ENCODE measurements around the gene PPP2R3A. TPM values are rescaled to one million over a fixed set of nuclear protein-coding genes. Genes with fewer than 3 reads are reported as not detected.

PPP2R3A gene
- polyA plus RNA-seq, 1 donor (not counting 4 experiments of a cell fraction or from before 2014, with no cell fraction given) = 11.1 TPM

DNA sequence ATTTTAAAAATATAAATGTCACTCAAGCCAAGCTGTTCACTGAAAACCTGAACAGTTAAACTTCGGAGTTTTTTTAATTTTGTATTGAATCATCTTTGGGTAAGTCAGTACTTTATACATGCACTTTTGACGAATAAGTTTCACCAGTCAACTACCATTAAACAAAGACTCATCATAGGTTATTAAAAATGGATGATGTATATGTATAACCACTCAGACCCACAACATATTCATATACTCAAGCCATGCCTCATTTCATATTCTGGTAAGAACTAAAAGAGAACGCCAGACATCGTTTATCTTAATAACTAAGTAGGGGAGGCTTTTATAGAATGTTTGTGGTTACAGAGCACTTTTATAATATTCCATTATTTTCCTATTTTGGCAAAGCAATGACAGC is 212.3 kb downstream of the PPP2R3A start:
- Histone ChIP-seq H2AFZ (ENCODE audit: control insufficient read depth, low read length) (no peak overlapping the region), H3K4me1 (ENCODE audit: control insufficient read depth, extremely low read depth, insufficient read depth, low read length) (peaks cover 16% of the 10 kb centered on the region), H4K20me1 (ENCODE audit: control insufficient read depth, extremely low read depth, insufficient read depth, low read length) (peaks cover 7% of the 10 kb centered on the region), H3K4me3 (ENCODE audit: control insufficient read depth in 2 of 3, extremely low read depth in 1 of 3, insufficient read depth in 2 of 3, low read depth in 1 of 3, low read length in 3 of 3) (no peak overlapping the region), H3K9ac (ENCODE audit: control insufficient read depth, extremely low read depth, insufficient read depth, low read length) (no peak overlapping the region), H3K27ac (ENCODE audit: control insufficient read depth, insufficient read depth, low read length) (no peak overlapping the region), H3K9me1 (ENCODE audit: control insufficient read depth, extremely low read depth, insufficient read depth, low read length) (no peaks in the 10 kb centered on the region), H3K79me2 (ENCODE audit: control insufficient read depth, insufficient read depth, low read length) (peaks cover 99% of the 10 kb centered on the region), H3K4me2 (ENCODE audit: control insufficient read depth, extremely low read depth, insufficient read depth, low read depth, low read length) (no peak overlapping the region), H3K9me3 (ENCODE audit: control insufficient read depth, low read depth, low read length) (no peaks in the 10 kb centered on the region), H3K36me3 (ENCODE audit: control insufficient read depth in 2 of 2, extremely low read depth in 1 of 2, insufficient read depth in 2 of 2, low read length in 2 of 2) (no peaks in the 10 kb centered on the region), H3K27me3 (ENCODE audit: control insufficient read depth, extremely low read depth, insufficient read depth, low read length) (no peaks in the 10 kb centered on the region)
- TF ChIP-seq EZH2 (IDR thresholded peaks at IDR 0.05; ENCODE audit: low read length) (no peak), CTCF (optimal IDR thresholded peaks at IDR 0.05 in 1 of 3, IDR thresholded peaks at IDR 0.05 in 1 of 3, conservative IDR thresholded peaks at IDR 0.05 in 1 of 3; ENCODE audit: extremely low read depth in 1 of 3, insufficient read depth in 2 of 3, low read length in 3 of 3) (no peak)
- FAIRE-seq (no peak), DNase-seq (ENCODE audit: low read depth, low spot score) (no peak)
- dilution Hi-C loops (cut with MboI; ENCODE audit: extremely low pct_ligation_motif_present, low sequenced_read_pairs) = loop anchor here (25.0 kb wide), 1 partner anchor 159 kb away; no protein-coding TSS in a partner anchor

- Histone ChIP-seq H3K27me3 (ENCODE audit: control insufficient read depth, extremely low read depth, insufficient read depth, low read length) (no peaks in the 10 kb centered on the region), H3K4me1 (ENCODE audit: control insufficient read depth, extremely low read depth, insufficient read depth, low read length) (peaks cover 17% of the 10 kb centered on the region), H3K36me3 (ENCODE audit: control insufficient read depth in 2 of 2, extremely low read depth in 1 of 2, insufficient read depth in 2 of 2, low read length in 2 of 2) (no peaks in the 10 kb centered on the region), H3K9me1 (ENCODE audit: control insufficient read depth, extremely low read depth, insufficient read depth, low read length) (no peaks in the 10 kb centered on the region), H3K9ac (ENCODE audit: control insufficient read depth, extremely low read depth, insufficient read depth, low read length) (no peak overlapping the region), H3K4me2 (ENCODE audit: control insufficient read depth, extremely low read depth, insufficient read depth, low read depth, low read length) (no peak overlapping the region), H2AFZ (ENCODE audit: control insufficient read depth, low read length) (no peak overlapping the region), H4K20me1 (ENCODE audit: control insufficient read depth, extremely low read depth, insufficient read depth, low read length) (peaks cover 18% of the 10 kb centered on the region), H3K4me3 (ENCODE audit: control insufficient read depth in 2 of 3, extremely low read depth in 1 of 3, insufficient read depth in 2 of 3, low read depth in 1 of 3, low read length in 3 of 3) (no peak overlapping the region), H3K9me3 (ENCODE audit: control insufficient read depth, low read depth, low read length) (no peaks in the 10 kb centered on the region), H3K79me2 (ENCODE audit: control insufficient read depth, insufficient read depth, low read length) (peaks cover 99% of the 10 kb centered on the region), H3K27ac (ENCODE audit: control insufficient read depth, insufficient read depth, low read length) (no peak overlapping the region)
- DNase-seq (ENCODE audit: low read depth, low spot score) (no peak), FAIRE-seq (no peak)
- TF ChIP-seq EZH2 (IDR thresholded peaks at IDR 0.05; ENCODE audit: low read length) = no peak
- TF ChIP-seq CTCF (optimal IDR thresholded peaks at IDR 0.05 in 1 of 3, IDR thresholded peaks at IDR 0.05 in 1 of 3, conservative IDR thresholded peaks at IDR 0.05 in 1 of 3; ENCODE audit: extremely low read depth in 1 of 3, insufficient read depth in 2 of 3, low read length in 3 of 3) = no peak
- dilution Hi-C loops (cut with MboI; ENCODE audit: extremely low pct_ligation_motif_present, low sequenced_read_pairs) = loop anchor here (25.0 kb wide), 1 partner anchor 156 kb away; no protein-coding TSS in a partner anchor
These were observed 216.2 kb downstream of the PPP2R3A start for GRCh38 chr3:136181741-136182140.
